ENCODE results near the gene IL33. TPM values are rescaled to one million over a fixed set of nuclear protein-coding genes. Genes with fewer than 3 reads are reported as not detected.

The IL33 gene
- polyA plus RNA-seq, 1 donor from 2014 or later = not detected

DNA sequence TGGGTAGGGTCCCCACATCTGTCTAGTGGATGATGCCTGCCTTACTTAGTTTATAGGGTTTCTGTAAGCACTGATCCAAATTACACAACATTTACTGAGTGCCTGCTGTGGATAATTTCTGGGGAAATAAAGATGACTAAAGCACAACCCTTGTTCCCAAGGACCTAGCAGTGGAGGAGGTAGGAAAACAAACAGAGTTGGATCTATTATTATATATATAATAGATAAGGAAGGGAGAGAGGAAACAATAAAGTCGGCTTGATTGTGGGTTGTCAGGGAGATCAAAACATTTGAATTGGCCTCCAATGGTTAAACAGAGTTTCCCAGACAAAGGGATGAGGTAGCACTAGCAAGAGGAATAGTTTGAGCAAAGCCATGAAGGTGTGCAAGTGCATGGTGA is 14.0 kb downstream of the IL33 start:
- H3K36me3 ChIP-seq (ENCODE audit: insufficient read depth, low read length) = no peaks in the 10 kb centered on the region
- no peak for TF ChIP-seq TAF1 (IDR thresholded peaks at IDR 0.05; ENCODE audit: low read depth)
- TF ChIP-seq POLR2AphosphoS5 (IDR thresholded peaks at IDR 0.05) = no peak
- no peak for TF ChIP-seq EZH2 (IDR thresholded peaks at IDR 0.05; ENCODE audit: borderline replicate concordance, insufficient read depth, low read length, poor library complexity, severe bottlenecking)
- no peak for TF ChIP-seq SMC3 (conservative IDR thresholded peaks at IDR 0.05; ENCODE audit: poor library complexity)
- TF ChIP-seq, protein P1, sequence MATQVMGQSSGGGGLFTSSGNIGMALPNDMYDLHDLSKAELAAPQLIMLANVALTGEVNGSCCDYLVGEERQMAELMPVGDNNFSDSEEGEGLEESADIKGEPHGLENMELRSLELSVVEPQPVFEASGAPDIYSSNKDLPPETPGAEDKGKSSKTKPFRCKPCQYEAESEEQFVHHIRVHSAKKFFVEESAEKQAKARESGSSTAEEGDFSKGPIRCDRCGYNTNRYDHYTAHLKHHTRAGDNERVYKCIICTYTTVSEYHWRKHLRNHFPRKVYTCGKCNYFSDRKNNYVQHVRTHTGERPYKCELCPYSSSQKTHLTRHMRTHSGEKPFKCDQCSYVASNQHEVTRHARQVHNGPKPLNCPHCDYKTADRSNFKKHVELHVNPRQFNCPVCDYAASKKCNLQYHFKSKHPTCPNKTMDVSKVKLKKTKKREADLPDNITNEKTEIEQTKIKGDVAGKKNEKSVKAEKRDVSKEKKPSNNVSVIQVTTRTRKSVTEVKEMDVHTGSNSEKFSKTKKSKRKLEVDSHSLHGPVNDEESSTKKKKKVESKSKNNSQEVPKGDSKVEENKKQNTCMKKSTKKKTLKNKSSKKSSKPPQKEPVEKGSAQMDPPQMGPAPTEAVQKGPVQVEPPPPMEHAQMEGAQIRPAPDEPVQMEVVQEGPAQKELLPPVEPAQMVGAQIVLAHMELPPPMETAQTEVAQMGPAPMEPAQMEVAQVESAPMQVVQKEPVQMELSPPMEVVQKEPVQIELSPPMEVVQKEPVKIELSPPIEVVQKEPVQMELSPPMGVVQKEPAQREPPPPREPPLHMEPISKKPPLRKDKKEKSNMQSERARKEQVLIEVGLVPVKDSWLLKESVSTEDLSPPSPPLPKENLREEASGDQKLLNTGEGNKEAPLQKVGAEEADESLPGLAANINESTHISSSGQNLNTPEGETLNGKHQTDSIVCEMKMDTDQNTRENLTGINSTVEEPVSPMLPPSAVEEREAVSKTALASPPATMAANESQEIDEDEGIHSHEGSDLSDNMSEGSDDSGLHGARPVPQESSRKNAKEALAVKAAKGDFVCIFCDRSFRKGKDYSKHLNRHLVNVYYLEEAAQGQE (IDR thresholded peaks at IDR 0.05; ENCODE audit: borderline replicate concordance) = no peak
- no peak for TF ChIP-seq RAD21 (conservative IDR thresholded peaks at IDR 0.05)
- TF ChIP-seq EP300 (conservative IDR thresholded peaks at IDR 0.05; ENCODE audit: poor library complexity, severe bottlenecking) = no peak
- TF ChIP-seq, protein P2, sequence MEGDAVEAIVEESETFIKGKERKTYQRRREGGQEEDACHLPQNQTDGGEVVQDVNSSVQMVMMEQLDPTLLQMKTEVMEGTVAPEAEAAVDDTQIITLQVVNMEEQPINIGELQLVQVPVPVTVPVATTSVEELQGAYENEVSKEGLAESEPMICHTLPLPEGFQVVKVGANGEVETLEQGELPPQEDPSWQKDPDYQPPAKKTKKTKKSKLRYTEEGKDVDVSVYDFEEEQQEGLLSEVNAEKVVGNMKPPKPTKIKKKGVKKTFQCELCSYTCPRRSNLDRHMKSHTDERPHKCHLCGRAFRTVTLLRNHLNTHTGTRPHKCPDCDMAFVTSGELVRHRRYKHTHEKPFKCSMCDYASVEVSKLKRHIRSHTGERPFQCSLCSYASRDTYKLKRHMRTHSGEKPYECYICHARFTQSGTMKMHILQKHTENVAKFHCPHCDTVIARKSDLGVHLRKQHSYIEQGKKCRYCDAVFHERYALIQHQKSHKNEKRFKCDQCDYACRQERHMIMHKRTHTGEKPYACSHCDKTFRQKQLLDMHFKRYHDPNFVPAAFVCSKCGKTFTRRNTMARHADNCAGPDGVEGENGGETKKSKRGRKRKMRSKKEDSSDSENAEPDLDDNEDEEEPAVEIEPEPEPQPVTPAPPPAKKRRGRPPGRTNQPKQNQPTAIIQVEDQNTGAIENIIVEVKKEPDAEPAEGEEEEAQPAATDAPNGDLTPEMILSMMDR (IDR thresholded peaks at IDR 0.05; ENCODE audit: poor library complexity, severe bottlenecking) = no peak
- no peaks in the 10 kb centered on the region for H3K27me3 ChIP-seq (ENCODE audit: insufficient read depth, low read depth, low read length)
- no peaks in the 10 kb centered on the region for H3K9me2 ChIP-seq (ENCODE audit: insufficient read depth, low read length)
- no peak overlapping the region for H3K27ac ChIP-seq (ENCODE audit: low read length)
- H3K9me3 ChIP-seq (ENCODE audit: low read length) = no peaks in the 10 kb centered on the region
- H4K20me1 ChIP-seq (ENCODE audit: insufficient read depth) = no peaks in the 10 kb centered on the region
- no peaks in the 10 kb centered on the region for H3F3A ChIP-seq (ENCODE audit: insufficient read depth, low read length, poor library complexity, severe bottlenecking)
- no peaks in the 10 kb centered on the region for H3K79me2 ChIP-seq (replicated peaks; ENCODE audit: insufficient read depth, low read length)
- no peak overlapping the region for H2AFZ ChIP-seq (ENCODE audit: low read depth, low read length)
- H3K4me2 ChIP-seq (ENCODE audit: low read length) = no peak overlapping the region
- no peak overlapping the region for H3K4me3 ChIP-seq (ENCODE audit: low read length)
- no peak overlapping the region for H3K9ac ChIP-seq (ENCODE audit: low read length)

DNA sequence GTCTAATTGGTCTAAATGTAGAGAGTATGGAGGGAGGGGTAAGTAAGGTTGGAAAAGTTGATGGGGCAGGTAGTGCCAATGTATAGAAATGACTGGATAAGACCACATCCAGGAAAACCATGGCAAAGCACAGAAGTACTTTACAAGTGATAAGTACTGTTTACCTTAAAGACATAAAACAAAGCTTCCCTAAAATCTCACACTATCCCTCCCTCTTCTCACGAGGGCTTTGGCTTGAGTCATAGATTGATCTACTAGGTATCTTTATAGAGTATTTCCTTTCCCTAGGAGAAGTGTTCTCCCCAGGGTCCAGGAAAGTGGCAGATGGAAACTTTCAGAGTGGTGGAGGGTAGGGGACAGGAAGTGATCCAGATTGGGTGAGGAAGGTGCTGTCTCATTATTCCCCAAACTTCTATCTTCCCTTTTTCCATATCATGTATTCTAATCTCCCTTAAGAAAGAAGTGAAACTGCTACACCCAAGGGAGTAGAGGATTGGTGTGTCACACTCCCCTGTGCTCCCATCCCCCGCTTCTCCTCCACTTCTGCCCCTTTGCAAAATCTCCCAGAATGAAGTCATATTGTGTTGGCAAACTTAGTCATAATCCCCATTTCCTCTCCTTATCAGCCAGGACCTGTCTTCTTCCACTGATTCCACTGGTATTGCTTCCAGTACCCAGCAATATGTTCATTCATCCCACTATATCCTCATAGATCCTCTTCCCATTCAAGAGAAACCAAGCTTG is 14.6 kb downstream of the IL33 start:
- TF ChIP-seq TAF1 (IDR thresholded peaks at IDR 0.05; ENCODE audit: low read depth) = no peak
- TF ChIP-seq, protein P2 (IDR thresholded peaks at IDR 0.05; ENCODE audit: poor library complexity, severe bottlenecking) = no peak
- no peak for TF ChIP-seq EZH2 (IDR thresholded peaks at IDR 0.05; ENCODE audit: borderline replicate concordance, insufficient read depth, low read length, poor library complexity, severe bottlenecking)
- H3K4me2 ChIP-seq (ENCODE audit: low read length) = no peak overlapping the region
- no peaks in the 10 kb centered on the region for H3K9me3 ChIP-seq (ENCODE audit: low read length)

More for the DNA sequence above, 14.6 kb downstream of the IL33 start:
- H3K36me3 ChIP-seq (ENCODE audit: insufficient read depth, low read length) = no peaks in the 10 kb centered on the region
- H3K27me3 ChIP-seq (ENCODE audit: insufficient read depth, low read depth, low read length) = no peaks in the 10 kb centered on the region
- no peak overlapping the region for H3K4me3 ChIP-seq (ENCODE audit: low read length)
- H2AFZ ChIP-seq (ENCODE audit: low read depth, low read length) = no peak overlapping the region
- no peaks in the 10 kb centered on the region for H3K9me2 ChIP-seq (ENCODE audit: insufficient read depth, low read length)
- no peak overlapping the region for H3K9ac ChIP-seq (ENCODE audit: low read length)
- H3K27ac ChIP-seq (ENCODE audit: low read length) = no peak overlapping the region
- H3K79me2 ChIP-seq (replicated peaks; ENCODE audit: insufficient read depth, low read length) = no peaks in the 10 kb centered on the region
- no peaks in the 10 kb centered on the region for H3F3A ChIP-seq (ENCODE audit: insufficient read depth, low read length, poor library complexity, severe bottlenecking)
- H4K20me1 ChIP-seq (ENCODE audit: insufficient read depth) = no peaks in the 10 kb centered on the region
